Measurements from ENCODE around the gene MAP3K1. TPM values are rescaled to one million over a fixed set of nuclear protein-coding genes. Genes with fewer than 3 reads are reported as not detected.
A peak's percentile ranks its signal among the peaks of the same experiment; 100 is the strongest.
"Not testable (repeated sequence)": the region's sequence is repeated elsewhere in the genome, so short reads cannot be mapped to it uniquely, and the experiment has no call there.

The MAP3K1 gene
- 62.2 TPM for total RNA-seq
- 3.7 TPM for polyA plus RNA-seq

- Histone ChIP-seq H3K27ac (ENCODE audit: low read depth) (peak within 1 kb of the TSS; percentile 99), H3K36me3 (ENCODE audit: insufficient read depth) (no peaks in the 10 kb centered on the region), H3K4me3 (ENCODE audit: low read depth, low read length) (peak within 1 kb of the TSS; percentile 98), H3K4me1 (ENCODE audit: insufficient read depth) (peaks cover 1% of the 10 kb centered on the region)
- WGBS, result under 1% methylated on average over 87 of the region's 87 CpGs
- DNase-seq (ENCODE audit: extremely low spot score), result no peak
Measured at GRCh38 chr5:56814963-56815657, at the start of gene MAP3K1. TSS of gene MAP3K1 (plus strand) at chr5:56815549. CDS start at chr5:56815574, 25 bp downstream.

GRCh38 chr5:56766926-56767325 lies 48.4 kb upstream of the MAP3K1 start:
- WGBS, result 89% methylated on average over 3 of the region's 3 CpGs
- Histone ChIP-seq H3K36me3 (ENCODE audit: insufficient read depth) (no peaks in the 10 kb centered on the region), H3K27ac (ENCODE audit: low read depth) (no peak overlapping the region), H3K4me1 (ENCODE audit: insufficient read depth) (no peaks in the 10 kb centered on the region), H3K4me3 (ENCODE audit: low read depth, low read length) (no peak overlapping the region)
- DNase-seq (ENCODE audit: extremely low spot score), result no peak

- no peak for DNase-seq (ENCODE audit: extremely low spot score)
- WGBS, result 94% methylated on average over 5 of the region's 5 CpGs
Measured at GRCh38 chr5:56769875-56770604, 45.3 kb upstream of the MAP3K1 start.

GRCh38 chr5:56772767-56773166 lies 42.6 kb upstream of the MAP3K1 start:
- Histone ChIP-seq H3K36me3 (ENCODE audit: insufficient read depth) (no peaks in the 10 kb centered on the region), H3K4me3 (ENCODE audit: low read depth, low read length) (no peak overlapping the region), H3K27ac (ENCODE audit: low read depth) (no peak overlapping the region), H3K4me1 (ENCODE audit: insufficient read depth) (no peaks in the 10 kb centered on the region)
- no peak for DNase-seq (ENCODE audit: extremely low spot score)
- WGBS, result 88% methylated on average over 6 of the region's 6 CpGs

More at GRCh38 chr5:56769875-56770604, 45.3 kb upstream of the MAP3K1 start:
- H3K27ac ChIP-seq (ENCODE audit: low read depth), result no peak overlapping the region
- no peaks in the 10 kb centered on the region for H3K36me3 ChIP-seq (ENCODE audit: insufficient read depth)
- no peak overlapping the region for H3K4me3 ChIP-seq (ENCODE audit: low read depth, low read length)
- H3K4me1 ChIP-seq (ENCODE audit: insufficient read depth), result no peaks in the 10 kb centered on the region

GRCh38 chr5:56774957-56775356 lies 40.4 kb upstream of the MAP3K1 start:
- Histone ChIP-seq H3K36me3 (ENCODE audit: insufficient read depth) (no peaks in the 10 kb centered on the region), H3K27ac (ENCODE audit: low read depth) (no peak overlapping the region), H3K4me3 (ENCODE audit: low read depth, low read length) (no peak overlapping the region), H3K4me1 (ENCODE audit: insufficient read depth) (no peaks in the 10 kb centered on the region)
- WGBS, result 60% methylated on average over 3 of the region's 3 CpGs
- DNase-seq (ENCODE audit: extremely low spot score), result no peak

GRCh38 chr5:56776212-56776846 lies 39.0 kb upstream of the MAP3K1 start:
- not testable (repeated sequence) for DNase-seq (ENCODE audit: extremely low spot score); H3K27ac ChIP-seq (ENCODE audit: low read depth); H3K36me3 ChIP-seq (ENCODE audit: insufficient read depth); H3K4me3 ChIP-seq (ENCODE audit: low read depth, low read length); H3K4me1 ChIP-seq (ENCODE audit: insufficient read depth)
- WGBS, result 65% methylated on average over 2 of the region's 2 CpGs

- H3K4me1 ChIP-seq (ENCODE audit: insufficient read depth), result no peaks in the 10 kb centered on the region
- H3K4me3 ChIP-seq (ENCODE audit: low read depth, low read length), result no peak overlapping the region
- H3K27ac ChIP-seq (ENCODE audit: low read depth), result no peak overlapping the region
- no peak for DNase-seq (ENCODE audit: extremely low spot score)
- no peaks in the 10 kb centered on the region for H3K36me3 ChIP-seq (ENCODE audit: insufficient read depth)
- 87% methylated on average over 2 of the region's 2 CpGs for WGBS
Measured at GRCh38 chr5:56783261-56783660, 32.1 kb upstream of the MAP3K1 start.

- no peaks in the 10 kb centered on the region for H3K36me3 ChIP-seq (ENCODE audit: insufficient read depth)
- H3K27ac ChIP-seq (ENCODE audit: low read depth), result no peak overlapping the region
- no peaks in the 10 kb centered on the region for H3K4me1 ChIP-seq (ENCODE audit: insufficient read depth)
- no peak overlapping the region for H3K4me3 ChIP-seq (ENCODE audit: low read depth, low read length)
- WGBS, result 89% methylated on average over 2 of the region's 2 CpGs
- no peak for DNase-seq (ENCODE audit: extremely low spot score)
Measured at GRCh38 chr5:56786346-56786745, 29.0 kb upstream of the MAP3K1 start.

- H3K27ac ChIP-seq (ENCODE audit: low read depth), result no peak overlapping the region
- no peak for DNase-seq (ENCODE audit: extremely low spot score)
- no peak overlapping the region for H3K4me3 ChIP-seq (ENCODE audit: low read depth, low read length)
- 91% methylated on average over 3 of the region's 3 CpGs for whole genome bisulfite sequencing
- H3K4me1 ChIP-seq (ENCODE audit: insufficient read depth), result no peaks in the 10 kb centered on the region
- H3K36me3 ChIP-seq (ENCODE audit: insufficient read depth), result no peaks in the 10 kb centered on the region
Measured at GRCh38 chr5:56791396-56791795, 24.0 kb upstream of the MAP3K1 start.

- no peak for DNase-seq (ENCODE audit: extremely low spot score)
- no peak overlapping the region for H3K4me3 ChIP-seq (ENCODE audit: low read depth, low read length)
- H3K27ac ChIP-seq (ENCODE audit: low read depth), result no peak overlapping the region
- no peaks in the 10 kb centered on the region for H3K4me1 ChIP-seq (ENCODE audit: insufficient read depth)
- H3K36me3 ChIP-seq (ENCODE audit: insufficient read depth), result no peaks in the 10 kb centered on the region
Measured at GRCh38 chr5:56798521-56798920, 16.8 kb upstream of the MAP3K1 start.

GRCh38 chr5:56800186-56800585 lies 15.2 kb upstream of the MAP3K1 start:
- Histone ChIP-seq H3K4me3 (ENCODE audit: low read depth, low read length) (no peak overlapping the region), H3K27ac (ENCODE audit: low read depth) (no peak overlapping the region), H3K36me3 (ENCODE audit: insufficient read depth) (no peaks in the 10 kb centered on the region), H3K4me1 (ENCODE audit: insufficient read depth) (no peaks in the 10 kb centered on the region)
- DNase-seq (ENCODE audit: extremely low spot score), result no peak

- DNase-seq (ENCODE audit: extremely low spot score), result no peak
- Histone ChIP-seq H3K27ac (ENCODE audit: low read depth) (no peak overlapping the region), H3K4me1 (ENCODE audit: insufficient read depth) (no peaks in the 10 kb centered on the region), H3K4me3 (ENCODE audit: low read depth, low read length) (no peak overlapping the region), H3K36me3 (ENCODE audit: insufficient read depth) (no peaks in the 10 kb centered on the region)
- 84% methylated on average over 3 of the region's 3 CpGs for WGBS
Measured at GRCh38 chr5:56801256-56801655, 14.1 kb upstream of the MAP3K1 start.

GRCh38 chr5:56802205-56802604 lies 13.1 kb upstream of the MAP3K1 start:
- no peak for DNase-seq (ENCODE audit: extremely low spot score)
- Histone ChIP-seq H3K27ac (ENCODE audit: low read depth) (no peak overlapping the region), H3K4me1 (ENCODE audit: insufficient read depth) (no peaks in the 10 kb centered on the region), H3K36me3 (ENCODE audit: insufficient read depth) (no peaks in the 10 kb centered on the region), H3K4me3 (ENCODE audit: low read depth, low read length) (no peak overlapping the region)
- 71% methylated on average over 2 of the region's 2 CpGs for WGBS

GRCh38 chr5:56803025-56803424 lies 12.3 kb upstream of the MAP3K1 start:
- Histone ChIP-seq H3K4me3 (ENCODE audit: low read depth, low read length) (no peak overlapping the region), H3K4me1 (ENCODE audit: insufficient read depth) (no peaks in the 10 kb centered on the region), H3K36me3 (ENCODE audit: insufficient read depth) (no peaks in the 10 kb centered on the region), H3K27ac (ENCODE audit: low read depth) (no peak overlapping the region)
- DNase-seq (ENCODE audit: extremely low spot score), result no peak
- WGBS, result 87% methylated on average over 2 of the region's 2 CpGs
